Heart left ventricle (tissue), 16 donors: Measurements from ENCODE around the gene NEDD4L. TPM values are rescaled to one million over a fixed set of nuclear protein-coding genes. Genes with fewer than 3 reads are reported as not detected.

ENCODE experiments used
- ATAC-seq, 4 donors: fragments of 200-7000 bp; cut with Tn5 transposase; one replicate each; pipeline ENCODE4 v1.9.1; 2020 to 2022; ENCODE audit warnings: moderate library complexity in 4 of 4, mild to moderate bottlenecking in 3 of 4, moderate number of reproducible peaks in 1 of 4
- DNase-seq, 5 donors: peaks; one replicate each; pipeline ENCODE4 v3.0.0-alpha.2; 2020
- H3K27ac ChIP-seq, 12 donors: fragments of 200-600 bp; sonication (generic) in 4 of 12; one replicate each; pipeline versions ENCODE4 v1.5.0 to v1.8.0; 2016 to 2022; ENCODE audit warnings: mild to moderate bottlenecking in 2 of 12
- H3K27me3 ChIP-seq, 9 donors: fragments of 200-600 bp; sonication (generic) in 2 of 9; one replicate each; pipeline versions ENCODE4 v1.5.1 to v1.8.0; 2016 to 2022; ENCODE audit warnings: mild to moderate bottlenecking in 3 of 9
- H3K36me3 ChIP-seq, 9 donors: fragments of 200-600 bp; sonication (generic) in 2 of 9; one replicate each; pipeline versions ENCODE4 v1.5.0 to v1.8.0; 2018 to 2022; ENCODE audit warnings: mild to moderate bottlenecking in 2 of 9
- H3K4me1 ChIP-seq, 12 donors: fragments of 200-600 bp; sonication (generic) in 4 of 12; one replicate each; pipeline versions ENCODE4 v1.5.0 to v1.8.0; 2016 to 2022; ENCODE audit warnings: mild to moderate bottlenecking in 3 of 12
- H3K4me3 ChIP-seq, 12 donors: fragments of 200-600 bp; sonication (generic) in 4 of 12; one replicate each; pipeline versions ENCODE4 v1.5.0 to v1.8.0; 2017 to 2022; ENCODE audit warnings: mild to moderate bottlenecking in 9 of 12, moderate library complexity in 4 of 12
- H3K9me3 ChIP-seq, 12 donors: fragments of 200-600 bp; sonication (generic) in 4 of 12; one replicate each; pipeline versions ENCODE4 v1.5.0 to v1.8.0; 2016 to 2022; ENCODE audit warnings: mild to moderate bottlenecking in 1 of 12
- CTCF ChIP-seq, 12 donors: fragments of 200-600 bp; sonication (generic) in 4 of 12; IDR thresholded peaks; one replicate each; pipeline versions ENCODE4 v1.5.0 to v1.8.0; 2018 to 2022; ENCODE audit warnings: antibody characterized with exemption in 12 of 12, mild to moderate bottlenecking in 5 of 12
- POLR2A ChIP-seq, 2 donors: fragments of 450-650 bp; IDR thresholded peaks; one replicate each; pipeline ENCODE4 v1.6.1; 2017; ENCODE audit warnings: antibody characterized with exemption in 2 of 2, mild to moderate bottlenecking in 2 of 2, moderate library complexity in 2 of 2
- WGBS, 4 donors: extraction: QIAGEN DNeasy Blood & Tissue Kit in 2 of 4; methylation state at CpG; one replicate each; pipeline versions ENCODE4 v1.1.5 to v1.1.7; 2013 to 2018; 5-methylcytosine and 5-hydroxymethylcytosine counted together
- intact Hi-C, 10 donors: fragments of 100-400 bp; cut with DNase I; formaldehyde crosslinking; loops; one replicate each; pipeline versions ENCODE4 v1.11.1 to v1.14.2; 2022
- polyA plus RNA-seq, 2 donors: library from polyadenylated mRNA; stranded (reverse); fragments of 200-250 nt; gene quantifications; one replicate each; pipeline ENCODE4 v1.2.3, GENCODE V29; 2013
- total RNA-seq, 9 donors: library from RNA; depleted of rRNA in 2 of 9; stranded (reverse); fragments of >200 nt in 2 of 9; fragmentation: NEBNext Ultra II Directional in 3 of 9; extraction: Animal tissue kit (Norgen Biotek cat#: 25700) in 3 of 9; gene quantifications; one replicate each; pipeline versions ENCODE4 v1.1.0 to v1.2.4, GENCODE V29; 2016 to 2023
- donor health status: ischemic (EF 13 %, LVEDD 7.1; RV severe dilation, severe dysfunction).
- donor health status: healthy with polysubstance abuse.
- donor health status: DM: no; HTN: yes; CAD: no.
- donor health status: DM: no; HTN: no; CAD: no.
- donor health status: ischemic (EF 25% LVEDD 6.9; RV normal size, moderate dysfunction).
- donor health status: ischemic (EF 25% LVEDD 5.7; RV mildly dilated, moderate dysfunction).
- donor health status: healthy.
- donor health status: DM: yes; HTN: yes; CAD: no.
- donor health status: ischemic (EF 35%, LVEDD 5.7; RV mildly dilated, moderate dysfunction).
- donor health status: nonischemic (EF 11% LVEDD 7.7; RV severe dilation, severe dysfunction).
- donor health status: DM: yes; HTN: yes; CAD: no.
- donor health status: PGD.
- donor health status: ischemic (EF 29% LVEDD 5.4; RV normal size, mild dysfunction).
- donor health status: nonischemic (EF 23%, LVEDD 6.1; RV moderate dilation, normal function).

Gene NEDD4L
- total and polyA plus RNA-seq, 11 donors: 14.7 to 64.1 (median 51.7) TPM

GRCh38 chr18:58402247-58402646 lies 358.2 kb downstream of the NEDD4L start:
- peak overlapping the region in 1 of 12 donors; percentile 56 for H3K27ac ChIP-seq
- intact Hi-C loops: loop anchor here in 6 of 10 donors (1.0 to 10.0 kb wide), 4 partner anchors 90 to 365 kb away; no protein-coding TSS in a partner anchor
- no peaks in the 10 kb centered on the region for H3K9me3 ChIP-seq
- peaks cover 0 to 22% (median 9%) of the 10 kb centered on the region in 12 donors for H3K4me1 ChIP-seq
- TF ChIP-seq POLR2A (IDR thresholded peaks at IDR 0.05) (no peak), CTCF (IDR thresholded peaks at IDR 0.05) (no peak)
- DNase-seq: peak in 1 of 5 donors; percentile 33
- no peak overlapping the region for H3K4me3 ChIP-seq
- no peaks in the 10 kb centered on the region for H3K27me3 ChIP-seq
- ATAC-seq: peak in 2 of 4 donors; percentile 20 to 45
- peaks cover 0 to 6% (median 0%) of the 10 kb centered on the region in 9 donors for H3K36me3 ChIP-seq
- WGBS, 4 donors: 33 to 50% (median 44%) methylated on average over 9 of the region's 9 CpGs

DNA sequence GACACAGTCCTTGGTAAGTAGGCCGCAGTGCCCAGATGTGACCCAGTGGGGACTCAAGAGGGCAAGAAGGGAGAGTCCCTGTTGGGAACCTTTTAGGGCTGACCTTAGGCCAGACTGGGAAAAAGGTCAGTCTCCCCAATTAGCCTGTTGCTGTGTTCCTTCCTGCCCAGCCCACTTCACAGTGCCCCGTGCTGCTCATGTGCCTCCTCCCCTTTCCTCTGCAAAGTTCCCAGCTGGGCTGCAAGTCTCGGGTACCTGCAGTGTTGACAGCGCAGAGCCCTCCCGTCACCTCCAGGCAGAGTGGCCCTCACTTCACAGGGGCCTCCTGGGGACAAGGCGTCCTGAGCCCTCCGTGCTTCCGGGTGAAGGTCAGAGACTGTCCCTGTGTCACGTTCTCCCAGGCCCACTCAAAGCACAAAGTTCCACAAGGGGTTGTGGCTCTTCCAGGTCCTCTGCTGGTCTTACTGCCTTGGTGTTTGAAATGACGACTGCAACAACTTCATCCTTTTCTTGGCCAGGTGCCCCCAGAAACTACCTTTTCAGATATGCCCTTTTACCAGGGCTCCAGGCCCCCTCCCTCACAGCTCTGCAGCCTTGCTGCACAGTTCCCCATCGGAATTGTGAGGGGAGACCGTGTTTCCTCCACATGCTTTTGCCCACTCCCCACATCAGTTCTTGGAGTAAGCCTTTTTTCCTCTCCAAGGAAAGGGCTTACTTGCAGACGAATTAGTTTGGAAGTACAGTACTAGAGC lies 359.1 kb downstream of the NEDD4L start:
- ATAC-seq (peak; percentile 22 to 47 (median 38)), DNase-seq (no peak)
- TF ChIP-seq POLR2A (IDR thresholded peaks at IDR 0.05) (no peak), CTCF (IDR thresholded peaks at IDR 0.05) (no peak)
- peaks cover 0 to 3% (median 0%) of the 10 kb centered on the region in 9 donors for H3K36me3 ChIP-seq
- H3K9me3 ChIP-seq: no peaks in the 10 kb centered on the region
- intact Hi-C loops: loop anchor here in 6 of 10 donors (1.0 to 10.0 kb wide), 5 partner anchors 89 to 364 kb away; no protein-coding TSS in a partner anchor
- H3K4me3 ChIP-seq: no peak overlapping the region
- no peaks in the 10 kb centered on the region for H3K27me3 ChIP-seq
- H3K4me1 ChIP-seq: peaks cover 0 to 25% (median 9%) of the 10 kb centered on the region in 12 donors
- 53 to 60% (median 57%) methylated on average over 11 to 13 of the region's 13 CpGs for whole genome bisulfite sequencing, 4 donors
- peak overlapping the region in 2 of 12 donors; percentile 40 to 56 for H3K27ac ChIP-seq

- WGBS, 4 donors: 95 to 98% (median 97%) methylated on average over 16 to 21 of the region's 21 CpGs
- Histone ChIP-seq H3K4me1 (peaks cover 0 to 25% (median 9%) of the 10 kb centered on the region in 12 donors), H3K27ac (no peak overlapping the region), H3K36me3 (peaks cover 0 to 3% (median 0%) of the 10 kb centered on the region in 9 donors), H3K27me3 (no peaks in the 10 kb centered on the region), H3K4me3 (no peak overlapping the region), H3K9me3 (no peaks in the 10 kb centered on the region)
- ATAC-seq (no peak), DNase-seq (no peak)
- TF ChIP-seq POLR2A (IDR thresholded peaks at IDR 0.05): no peak
- no peak for TF ChIP-seq CTCF (IDR thresholded peaks at IDR 0.05)
- intact Hi-C loops: loop anchor here in 5 of 10 donors (1.0 to 10.0 kb wide), 4 partner anchors 88 to 363 kb away; no protein-coding TSS in a partner anchor
These were observed 359.9 kb downstream of the NEDD4L start for GRCh38 chr18:58403799-58404455.
